ENCODE data around the gene RASA3.
A peak's percentile ranks its signal among the peaks of the same experiment; 100 is the strongest.

RASA3 gene

GRCh38 chr13:114065141-114065925 is 67.1 kb downstream of the RASA3 start:
- DNase-seq (ENCODE audit: low read depth, low spot score), result peak; percentile 37
- H3K4me3 ChIP-seq (ENCODE audit: low read length), result peak overlapping the region; percentile 7; the same call in 1 of the 2 replicates

GRCh38 chr13:114064450-114065140 is 67.8 kb downstream of the RASA3 start:
- H3K4me3 ChIP-seq (ENCODE audit: low read length), result no peak overlapping the region

GRCh38 chr13:114063545-114064449 is 68.6 kb downstream of the RASA3 start:
- no peak overlapping the region for H3K4me3 ChIP-seq (ENCODE audit: low read length)
- no peak for DNase-seq (ENCODE audit: low read depth, low spot score)

More at GRCh38 chr13:114064450-114065140, 67.8 kb downstream of the RASA3 start:
- no peak for DNase-seq (ENCODE audit: low read depth, low spot score)

DNA sequence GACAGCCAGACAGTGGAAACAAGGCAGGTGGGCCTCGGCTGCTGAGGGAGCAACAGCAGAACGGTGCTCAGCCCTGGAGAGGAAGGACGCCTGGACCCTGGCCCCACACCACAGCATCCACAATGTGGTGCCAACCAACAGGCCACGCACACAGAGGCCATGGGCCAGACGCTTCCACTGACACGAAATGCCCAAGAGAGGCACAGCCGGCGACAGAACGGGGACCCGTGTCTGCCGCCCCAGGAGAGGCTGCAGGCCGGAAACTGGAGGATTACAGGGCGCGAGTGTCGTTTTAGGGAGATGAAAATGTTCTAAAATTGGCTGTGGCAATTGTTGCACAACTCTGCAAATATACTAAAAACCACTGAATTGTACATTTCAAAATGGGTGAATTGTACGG is 69.7 kb downstream of the RASA3 start:
- H3K4me3 ChIP-seq (ENCODE audit: low read length), result no peak overlapping the region
- no peak for DNase-seq (ENCODE audit: low read depth, low spot score)

GRCh38 chr13:114062341-114062740 is 70.1 kb downstream of the RASA3 start:
- H3K4me3 ChIP-seq (ENCODE audit: low read length), result no peak overlapping the region
- no peak for DNase-seq (ENCODE audit: low read depth, low spot score)

GRCh38 chr13:114061744-114062143 is 70.7 kb downstream of the RASA3 start:
- H3K4me3 ChIP-seq (ENCODE audit: low read length), result no peak overlapping the region
- DNase-seq (ENCODE audit: low read depth, low spot score), result no peak

GRCh38 chr13:114061047-114061446 is 71.4 kb downstream of the RASA3 start:
- DNase-seq (ENCODE audit: low read depth, low spot score), result no peak
- no peak overlapping the region for H3K4me3 ChIP-seq (ENCODE audit: low read length)

DNA sequence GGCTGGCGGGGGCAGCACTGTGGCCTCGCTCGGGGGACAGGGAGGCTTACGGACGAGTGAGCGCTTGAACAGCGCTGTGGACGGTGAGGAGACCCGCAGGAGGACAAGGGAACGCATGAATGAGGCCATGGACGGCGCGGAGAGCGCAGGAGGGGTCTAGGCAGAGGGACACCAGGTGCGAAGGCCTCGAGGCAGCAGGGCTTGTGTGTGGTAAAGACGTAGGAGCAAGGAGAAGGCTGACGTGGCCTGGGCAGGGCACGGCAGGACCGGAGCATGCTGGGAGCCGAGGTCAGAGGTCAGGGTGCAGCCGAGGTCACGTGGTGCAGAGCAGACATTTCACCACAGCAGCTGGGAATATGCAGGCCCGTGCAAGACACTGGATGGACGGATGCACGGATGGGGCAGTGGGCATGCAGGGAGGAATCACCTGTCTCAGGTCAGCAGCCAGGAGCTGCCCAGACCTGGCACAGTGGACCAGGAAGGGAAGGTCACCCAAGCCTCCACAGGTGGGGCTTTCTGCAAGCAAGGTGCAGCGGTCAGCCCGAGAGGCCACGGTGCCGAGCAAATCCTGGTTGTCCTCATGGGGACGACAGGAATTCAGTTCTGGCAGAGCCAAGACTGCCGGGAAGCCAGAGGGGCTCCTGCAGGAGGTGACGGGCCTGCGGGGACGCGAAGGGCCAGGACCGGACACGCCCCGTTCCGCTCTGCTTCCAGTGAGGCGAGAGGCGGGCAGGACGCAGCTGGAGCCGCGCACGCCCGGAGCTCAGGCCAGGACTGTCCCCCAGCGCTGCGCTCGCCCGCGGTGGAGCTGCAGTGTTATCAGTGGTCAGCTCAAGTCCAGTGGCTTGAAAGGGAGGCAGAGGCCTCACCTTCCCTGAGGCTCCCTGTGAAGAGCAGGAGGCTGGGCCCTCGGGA is 72.2 kb downstream of the RASA3 start:
- no peak overlapping the region for H3K4me3 ChIP-seq (ENCODE audit: low read length)
- DNase-seq (ENCODE audit: low read depth, low spot score), result no peak

- DNase-seq (ENCODE audit: low read depth, low spot score), result no peak
- no peak overlapping the region for H3K4me3 ChIP-seq (ENCODE audit: low read length)
Measured at GRCh38 chr13:114059428-114059827, 73.0 kb downstream of the RASA3 start.

- H3K4me3 ChIP-seq (ENCODE audit: low read length), result no peak overlapping the region
- no peak for DNase-seq (ENCODE audit: low read depth, low spot score)
Measured at GRCh38 chr13:114058051-114058867, 74.2 kb downstream of the RASA3 start.

DNA sequence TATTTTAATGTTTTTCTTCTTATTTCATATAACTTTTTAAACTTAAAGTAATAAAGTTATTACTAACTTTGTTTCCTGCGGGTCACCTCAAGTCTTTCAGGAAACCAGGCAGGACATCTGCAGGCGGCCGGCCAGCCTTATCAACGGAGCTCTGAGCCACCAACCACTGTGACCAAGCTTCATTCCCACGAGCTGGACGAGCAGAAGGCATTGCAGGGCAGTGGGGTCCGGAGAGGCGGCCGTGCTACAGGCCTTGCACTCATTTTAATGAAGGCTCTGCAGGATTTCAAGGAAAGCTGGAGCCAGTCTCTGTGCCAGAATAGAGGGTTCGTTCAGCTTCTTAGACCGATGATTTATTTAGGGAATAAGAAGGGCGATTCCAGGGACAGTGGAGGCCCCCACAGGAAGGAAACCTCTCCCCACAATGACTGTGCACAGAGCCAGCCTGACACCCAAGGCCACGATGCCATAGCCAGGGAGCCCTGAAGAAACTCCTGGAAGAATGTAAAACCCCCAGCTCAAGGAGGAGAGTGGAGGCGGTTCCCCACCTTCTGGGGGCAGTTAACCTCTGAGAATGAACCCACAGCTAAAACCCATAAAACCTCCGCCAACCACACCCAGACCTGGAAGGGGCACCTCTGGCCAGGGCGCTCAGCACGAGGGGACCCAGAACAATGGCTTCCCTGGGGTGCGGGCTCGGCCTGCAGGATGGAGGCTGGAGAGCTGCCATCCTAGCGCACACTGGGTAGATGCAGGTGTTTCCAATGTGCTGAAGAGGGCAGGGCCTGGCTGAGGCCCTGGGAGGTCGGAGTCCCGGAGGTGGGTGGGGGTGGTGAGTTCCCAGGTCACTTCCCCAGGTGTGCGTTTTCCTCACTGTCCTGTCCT is 75.0 kb downstream of the RASA3 start:
- DNase-seq (ENCODE audit: low read depth, low spot score), result no peak
- no peak overlapping the region for H3K4me3 ChIP-seq (ENCODE audit: low read length)

DNA sequence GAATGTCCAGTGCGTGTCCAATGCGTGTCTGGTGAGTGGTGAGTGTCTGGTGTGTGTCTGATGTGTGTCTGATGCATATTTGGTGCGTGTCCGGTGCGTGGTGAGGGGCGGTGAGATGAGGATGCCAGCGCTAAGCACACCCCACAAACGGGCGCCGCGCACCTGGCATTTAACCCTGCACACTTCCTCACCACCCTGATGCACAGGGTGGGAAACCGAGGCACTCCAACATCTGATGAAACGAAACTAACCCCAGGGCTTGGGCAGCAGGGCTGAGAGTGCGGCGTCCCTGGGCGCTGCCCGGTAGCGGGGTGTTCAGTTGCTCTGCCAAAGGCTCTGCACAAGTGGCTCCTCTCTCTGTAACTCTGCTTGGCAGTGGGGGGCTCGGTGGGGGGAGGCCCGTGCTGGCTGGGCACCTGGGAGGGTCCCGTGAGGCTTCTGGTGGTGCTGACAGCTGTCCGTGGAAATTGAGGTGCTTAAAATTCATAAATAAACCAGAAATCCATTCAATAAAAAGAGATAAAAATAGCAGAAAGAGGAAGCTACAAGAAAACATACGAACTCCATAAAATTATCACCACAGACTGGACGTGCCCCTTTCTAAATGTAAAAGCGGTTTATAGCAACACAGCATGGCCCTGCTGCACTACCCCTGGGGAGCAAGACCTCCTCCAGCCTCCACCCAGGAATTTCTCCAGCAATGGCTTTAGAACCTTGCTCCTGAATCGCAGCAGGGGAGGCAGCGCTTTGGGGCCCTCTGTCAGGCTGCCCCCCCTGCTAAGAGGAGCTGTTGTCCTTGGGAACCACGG is 76.0 kb downstream of the RASA3 start:
- no peak overlapping the region for H3K4me3 ChIP-seq (ENCODE audit: low read length)
- DNase-seq (ENCODE audit: low read depth, low spot score), result no peak

DNA sequence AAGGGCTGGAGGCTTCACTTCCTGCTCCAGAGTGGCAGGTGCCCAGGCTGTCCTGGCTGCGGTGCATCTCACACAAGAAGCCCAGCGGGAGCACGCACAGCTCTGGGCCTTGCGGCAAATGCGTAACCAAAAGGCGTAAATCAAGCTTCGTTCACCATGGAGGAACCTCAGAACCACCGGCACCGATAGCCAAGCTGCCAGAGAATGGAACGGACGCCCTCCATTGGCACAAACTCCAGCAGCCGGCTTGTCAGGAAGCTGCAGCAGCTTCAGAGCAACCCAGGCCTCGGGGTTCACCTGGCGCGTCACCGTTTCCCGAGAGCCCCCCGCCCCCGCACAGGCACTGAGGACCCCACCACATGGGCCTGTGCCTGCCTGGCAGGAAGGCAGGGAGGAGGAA is 76.7 kb downstream of the RASA3 start:
- no peak overlapping the region for H3K4me3 ChIP-seq (ENCODE audit: low read length)
- DNase-seq (ENCODE audit: low read depth, low spot score), result no peak

GRCh38 chr13:114054830-114055439 is 77.5 kb downstream of the RASA3 start:
- H3K4me3 ChIP-seq (ENCODE audit: low read length), result no peak overlapping the region
- no peak for DNase-seq (ENCODE audit: low read depth, low spot score)

DNA sequence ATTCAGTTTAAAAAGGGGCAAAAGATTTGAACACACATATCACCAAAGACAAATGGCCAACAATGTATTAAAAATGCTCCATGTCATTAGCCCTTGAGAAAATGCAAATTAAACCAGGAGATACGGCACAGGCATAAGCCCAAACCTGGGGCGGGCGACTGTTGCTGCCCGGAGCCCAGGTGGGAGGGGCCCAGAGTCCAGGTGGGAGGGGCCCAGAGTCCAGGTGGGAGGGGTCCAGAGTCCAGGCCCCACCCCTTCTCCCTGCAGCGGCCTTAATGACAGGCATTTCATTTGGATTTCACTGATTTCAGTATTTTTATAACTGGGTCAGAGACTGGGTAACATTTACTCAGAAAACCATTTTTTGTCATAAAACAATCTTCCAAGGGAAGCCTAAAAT is 78.2 kb downstream of the RASA3 start:
- no peak overlapping the region for H3K4me3 ChIP-seq (ENCODE audit: low read length)
- no peak for DNase-seq (ENCODE audit: low read depth, low spot score)

DNA sequence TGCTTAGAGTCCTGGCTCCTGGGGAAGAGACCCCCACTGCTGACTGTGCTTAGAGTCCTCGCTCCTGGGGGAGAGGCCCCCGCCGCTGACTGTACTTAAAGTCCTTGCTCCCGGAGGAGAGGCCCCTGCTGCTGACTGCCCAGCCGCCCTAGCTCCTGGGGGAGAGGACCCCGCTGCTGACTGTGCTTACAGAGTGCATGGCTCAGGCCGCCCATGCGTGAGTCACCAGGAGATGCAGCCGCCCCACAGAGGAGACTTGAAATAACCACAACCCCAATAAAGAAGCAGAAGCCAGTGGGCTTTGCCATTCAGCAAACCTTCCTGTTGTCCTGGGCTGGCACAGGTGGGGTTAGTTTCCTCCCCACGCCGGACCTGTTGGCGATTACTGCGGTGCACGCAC is 79.4 kb downstream of the RASA3 start:
- no peak overlapping the region for H3K4me3 ChIP-seq (ENCODE audit: low read length)
- no peak for DNase-seq (ENCODE audit: low read depth, low spot score)

Measured in Jurkat, Clone E6-1 (cell line).